Activated B cell treated with CpG ODN at 0.5 μM for 24 hours (primary cell): ENCODE data around the gene TCAF1. TPM values are rescaled to one million over a fixed set of nuclear protein-coding genes. Genes with fewer than 3 reads are reported as not detected.

Experiments used
- ATAC-seq: fragments of 200-7000 bp; cut with Tn5 transposase; one replicate; pipeline ENCODE4 v1.10.0; 2021; ENCODE audit warnings: low read depth, mild to moderate bottlenecking, moderate library complexity
- CTCF ChIA-PET: fragments of 350-600 bp; sonication (Branson Sonifier 250); formaldehyde crosslinking; loops from one replicate; lab custom pipeline; 2021; ENCODE audit warnings: antibody characterized with exemption; lab: Charles Lee
- POLR2A ChIA-PET: fragments of 350-600 bp; sonication (Branson Sonifier 250); formaldehyde crosslinking; loops from one replicate; lab custom pipeline; 2021; ENCODE audit warnings: antibody characterized with exemption; lab: Charles Lee
- DNase-seq: peaks from one replicate; pipeline ENCODE4 v3.0.0; 2022
- H3K27ac Mint-ChIP-seq: one replicate; pipeline ENCODE4 v1.8.0; 2020; ENCODE audit warnings: mixed read lengths
- H3K27me3 Mint-ChIP-seq: one replicate; pipeline ENCODE4 v1.8.0; 2021; ENCODE audit warnings: mixed read lengths
- H3K36me3 Mint-ChIP-seq: one replicate; pipeline ENCODE4 v1.8.0; 2021; ENCODE audit warnings: low read depth, mixed read lengths
- H3K4me1 Mint-ChIP-seq: one replicate; pipeline ENCODE4 v1.8.0; 2021; ENCODE audit warnings: mixed read lengths
- H3K4me3 Mint-ChIP-seq: one replicate; pipeline ENCODE4 v1.8.0; 2020; ENCODE audit warnings: mild to moderate bottlenecking, mixed read lengths
- H3K9me3 Mint-ChIP-seq: one replicate; pipeline ENCODE4 v1.8.0; 2020; ENCODE audit warnings: mixed read lengths
- intact Hi-C: fragments of 100-400 bp; cut with micrococcal nuclease; formaldehyde crosslinking; loops from one replicate; pipeline ENCODE4 v1.15.1; 2024
- total RNA-seq: library from RNA; stranded (reverse); gene quantifications from 2 replicates; pipeline ENCODE4 v1.2.3, GENCODE V29; 2022
- TF ChIP-seq, protein P1 (sequence below): fragments of 200-600 bp; IDR thresholded peaks from one replicate; pipeline ENCODE4 v1.8.0; 2022; ENCODE audit warnings: antibody characterized with exemption, mild to moderate bottlenecking

The TCAF1 gene
- total RNA-seq, 1 donor from 2014 or later, result 12.0 TPM

DNA sequence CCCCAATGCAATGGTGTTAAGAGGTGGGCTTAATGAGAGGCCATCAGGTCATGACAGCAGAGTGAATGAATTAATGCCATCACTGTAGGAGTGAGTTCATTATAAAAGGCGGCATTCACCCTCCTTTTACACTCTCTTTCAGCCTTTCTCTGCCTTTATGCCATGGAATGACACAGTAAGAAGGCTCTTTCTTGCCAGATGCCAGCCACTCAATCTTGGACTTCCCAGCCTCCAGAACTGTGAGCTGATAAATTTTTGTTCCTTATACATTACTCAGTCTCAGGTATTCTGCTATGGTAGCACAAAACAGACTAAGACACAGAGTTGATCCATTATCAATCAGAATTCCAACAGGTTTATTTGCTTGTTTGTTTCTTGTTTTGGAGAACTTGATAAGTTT lies 3.2 kb downstream of the TCAF1 start:
- ATAC-seq (no peak), DNase-seq (no peak)
- H3K27ac Mint-ChIP-seq, result no peak overlapping the region
- H3K36me3 Mint-ChIP-seq, result peaks cover 4% of the 10 kb centered on the region
- intact Hi-C loops, result no loop called here
- H3K27me3 Mint-ChIP-seq, result no peaks in the 10 kb centered on the region
- H3K4me3 Mint-ChIP-seq, result no peak overlapping the region
- H3K9me3 Mint-ChIP-seq, result no peaks in the 10 kb centered on the region
- CTCF ChIA-PET, result no interaction called here
- TF ChIP-seq, protein P1, sequence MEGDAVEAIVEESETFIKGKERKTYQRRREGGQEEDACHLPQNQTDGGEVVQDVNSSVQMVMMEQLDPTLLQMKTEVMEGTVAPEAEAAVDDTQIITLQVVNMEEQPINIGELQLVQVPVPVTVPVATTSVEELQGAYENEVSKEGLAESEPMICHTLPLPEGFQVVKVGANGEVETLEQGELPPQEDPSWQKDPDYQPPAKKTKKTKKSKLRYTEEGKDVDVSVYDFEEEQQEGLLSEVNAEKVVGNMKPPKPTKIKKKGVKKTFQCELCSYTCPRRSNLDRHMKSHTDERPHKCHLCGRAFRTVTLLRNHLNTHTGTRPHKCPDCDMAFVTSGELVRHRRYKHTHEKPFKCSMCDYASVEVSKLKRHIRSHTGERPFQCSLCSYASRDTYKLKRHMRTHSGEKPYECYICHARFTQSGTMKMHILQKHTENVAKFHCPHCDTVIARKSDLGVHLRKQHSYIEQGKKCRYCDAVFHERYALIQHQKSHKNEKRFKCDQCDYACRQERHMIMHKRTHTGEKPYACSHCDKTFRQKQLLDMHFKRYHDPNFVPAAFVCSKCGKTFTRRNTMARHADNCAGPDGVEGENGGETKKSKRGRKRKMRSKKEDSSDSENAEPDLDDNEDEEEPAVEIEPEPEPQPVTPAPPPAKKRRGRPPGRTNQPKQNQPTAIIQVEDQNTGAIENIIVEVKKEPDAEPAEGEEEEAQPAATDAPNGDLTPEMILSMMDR, result no peak
- POLR2A ChIA-PET, result no interaction called here
- peaks cover 23% of the 10 kb centered on the region for H3K4me1 Mint-ChIP-seq

DNA sequence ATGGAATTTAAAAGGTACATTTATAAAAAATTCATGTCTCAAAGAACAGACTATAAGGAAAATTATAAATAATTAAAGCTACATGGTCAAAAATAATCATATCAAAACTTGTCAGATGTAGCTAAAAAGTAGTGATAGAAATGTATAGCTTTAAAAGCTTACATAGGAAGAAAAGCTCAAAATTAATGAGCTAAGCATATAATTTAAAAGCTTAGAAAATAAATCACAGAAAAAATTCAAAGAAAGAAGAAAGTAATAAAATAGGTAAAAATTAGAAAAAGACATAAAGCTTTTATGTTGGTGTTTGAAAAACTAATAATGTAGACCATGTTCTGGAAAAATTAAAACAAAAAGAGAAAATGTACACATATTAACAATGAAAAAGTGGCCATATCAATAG lies 5.3 kb downstream of the TCAF1 start:
- DNase-seq (no peak), ATAC-seq (no peak)
- intact Hi-C loops, result no loop called here
- no peak overlapping the region for H3K27ac Mint-ChIP-seq
- CTCF ChIA-PET, result no interaction called here
- H3K36me3 Mint-ChIP-seq, result peaks cover 4% of the 10 kb centered on the region
- H3K4me3 Mint-ChIP-seq, result no peak overlapping the region
- POLR2A ChIA-PET, result interaction anchor here (0.7 kb wide), 1 partner anchor 527 kb away, joined by 3 read pairs; no protein-coding TSS in a partner anchor
- TF ChIP-seq, protein P1, result no peak
- H3K4me1 Mint-ChIP-seq, result peaks cover 23% of the 10 kb centered on the region
- H3K27me3 Mint-ChIP-seq, result no peaks in the 10 kb centered on the region
- peaks cover under 1% of the 10 kb centered on the region for H3K9me3 Mint-ChIP-seq

DNA sequence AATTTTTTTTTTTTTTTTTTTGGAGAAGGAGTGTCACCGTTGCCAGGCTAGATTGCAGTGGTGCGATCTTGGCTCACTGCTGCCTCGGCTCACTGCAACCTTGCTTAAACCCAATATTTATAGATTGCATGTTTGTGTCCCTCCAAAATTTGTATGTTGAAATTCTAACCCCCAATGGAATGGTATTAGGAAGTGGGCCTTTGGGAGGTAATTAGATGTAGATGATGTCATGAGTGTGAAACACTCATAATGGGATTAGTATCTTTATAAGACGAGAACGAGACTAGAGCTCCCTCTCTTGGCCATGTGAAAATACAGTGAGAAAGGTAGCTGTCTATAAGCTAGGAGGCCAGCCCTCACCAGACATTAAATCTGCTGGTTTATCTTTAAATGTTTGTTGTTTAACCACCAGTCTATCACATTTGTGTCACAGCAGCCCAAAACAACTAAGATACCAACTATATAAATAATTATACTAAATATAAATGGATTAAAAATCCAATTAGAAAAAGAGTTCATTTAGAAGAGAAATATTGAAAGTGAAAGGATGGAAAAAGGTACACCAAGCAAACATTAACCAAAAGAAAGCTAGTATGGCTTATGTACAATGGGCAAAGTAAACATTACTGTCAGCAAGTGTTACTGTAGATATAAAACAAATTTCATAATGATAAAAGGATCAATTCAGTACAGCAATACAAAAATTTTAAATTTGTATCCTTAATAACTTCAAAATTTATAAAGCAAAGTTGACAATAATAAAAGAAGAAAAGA lies 9.3 kb downstream of the TCAF1 start:
- TF ChIP-seq, protein P1, result no peak
- DNase-seq (no peak), ATAC-seq (peak; percentile 75)
- ChIA-PET POLR2A (interaction anchor here (0.9 kb wide), 1 partner anchor 9 kb away, joined by 5 read pairs; the partner anchor contains the start of gene TCAF1), CTCF (interaction anchor here (1.0 kb wide), 1 partner anchor 11 kb away, joined by 3 read pairs; no protein-coding TSS in a partner anchor)
- intact Hi-C loops, result loop anchor here (1.0 kb wide), 1 partner anchor 9 kb away; no protein-coding TSS in a partner anchor
- Mint-ChIP-seq H3K27ac (no peak overlapping the region), H3K4me3 (no peak overlapping the region), H3K9me3 (peaks cover 10% of the 10 kb centered on the region), H3K4me1 (peaks cover 2% of the 10 kb centered on the region), H3K27me3 (no peaks in the 10 kb centered on the region), H3K36me3 (peaks cover 14% of the 10 kb centered on the region)

DNA sequence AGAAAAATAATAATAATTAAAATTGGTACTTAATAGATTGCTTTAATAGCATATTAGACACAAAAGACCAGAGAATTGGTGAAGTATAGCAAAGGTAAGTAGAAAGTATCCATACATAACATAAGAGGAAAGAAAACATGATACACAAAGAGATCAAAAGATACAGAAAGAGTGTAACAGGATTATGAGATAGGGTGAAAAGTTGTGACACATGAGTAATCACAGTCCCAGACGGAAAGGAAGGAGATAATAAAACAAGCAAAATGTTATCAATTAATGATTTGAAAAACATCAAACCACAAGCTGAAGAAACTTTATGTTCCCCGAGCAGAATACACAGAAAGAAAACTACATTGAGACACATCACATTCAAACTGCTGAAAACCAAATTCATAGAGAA lies 10.5 kb downstream of the TCAF1 start:
- intact Hi-C loops, result no loop called here
- no peak overlapping the region for H3K4me3 Mint-ChIP-seq
- TF ChIP-seq, protein P1, result no peak
- DNase-seq, result no peak
- H3K36me3 Mint-ChIP-seq, result peaks cover 14% of the 10 kb centered on the region
- H3K4me1 Mint-ChIP-seq, result peaks cover 7% of the 10 kb centered on the region
- H3K9me3 Mint-ChIP-seq, result peaks cover 10% of the 10 kb centered on the region
- H3K27ac Mint-ChIP-seq, result no peak overlapping the region
- no peak for ATAC-seq
- peaks cover 3% of the 10 kb centered on the region for H3K27me3 Mint-ChIP-seq
- POLR2A ChIA-PET, result no interaction called here
- CTCF ChIA-PET, result interaction anchor here (1.1 kb wide), 1 partner anchor 11 kb away, joined by 3 read pairs; the partner anchor contains the start of gene TCAF1

DNA sequence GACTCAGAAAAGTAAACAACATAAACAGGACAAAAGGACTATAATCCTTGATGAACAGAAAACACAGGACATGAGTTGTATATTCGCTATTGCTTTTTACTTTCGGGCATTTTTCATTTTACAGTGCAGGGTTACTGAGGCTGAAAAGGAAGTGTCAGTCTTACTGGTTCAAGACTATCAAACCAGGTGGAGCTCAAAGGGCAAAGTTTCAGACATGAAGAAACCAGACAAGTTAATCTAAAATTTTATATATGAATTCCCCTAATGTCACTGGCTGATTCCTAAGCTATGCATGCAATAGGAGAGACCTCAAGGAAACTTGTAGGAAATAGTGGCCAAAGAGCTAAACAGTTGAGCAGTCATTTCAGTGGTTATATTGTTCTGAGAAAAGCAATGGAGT lies 11.4 kb downstream of the TCAF1 start:
- CTCF ChIA-PET, result no interaction called here
- H3K4me3 Mint-ChIP-seq, result no peak overlapping the region
- intact Hi-C loops, result no loop called here
- TF ChIP-seq, protein P1, result no peak
- peaks cover 14% of the 10 kb centered on the region for H3K4me1 Mint-ChIP-seq
- no peak overlapping the region for H3K27ac Mint-ChIP-seq
- H3K9me3 Mint-ChIP-seq, result peaks cover 10% of the 10 kb centered on the region
- DNase-seq (no peak), ATAC-seq (no peak)
- peaks cover 7% of the 10 kb centered on the region for H3K27me3 Mint-ChIP-seq
- POLR2A ChIA-PET, result no interaction called here
- H3K36me3 Mint-ChIP-seq, result peaks cover 14% of the 10 kb centered on the region
